DND-41 (cell line): ENCODE results near the gene RHOU.

Experiments used
- ATAC-seq: fragments of 200-7000 bp; cut with Tn5 transposase; 3 replicates; pipeline ENCODE4 v1.9.1; 2021; ENCODE audit warnings: low read depth; ENCODE audit not compliant: insufficient read depth
- DNase-seq: peaks from one replicate; pipeline ENCODE4 v3.0.0-alpha.2; 2020
- H2AFZ ChIP-seq: 2 replicates; pipeline ENCODE4 v1.6.0; 2012; ENCODE audit warnings: low read depth, low read length
- H3K27ac ChIP-seq: 2 replicates; pipeline ENCODE4 v1.5.1; 2012; ENCODE audit warnings: low read length, inconsistent platforms
- H3K27me3 ChIP-seq: fragments of 200-600 bp; sonication (generic); 2 replicates; pipeline ENCODE4 v1.6.0; 2012; ENCODE audit warnings: low read length, mild to moderate bottlenecking, inconsistent platforms; ENCODE audit not compliant: insufficient read depth, poor library complexity
- H3K36me3 ChIP-seq: 2 replicates; pipeline ENCODE4 v1.5.1; 2012; ENCODE audit warnings: low read length, inconsistent platforms; ENCODE audit not compliant: insufficient read depth
- H3K4me1 ChIP-seq: 2 replicates; pipeline ENCODE4 v1.5.1; 2012; ENCODE audit warnings: mild to moderate bottlenecking, low read length; ENCODE audit not compliant: insufficient read depth
- H3K4me2 ChIP-seq: 2 replicates; pipeline ENCODE4 v1.6.0; 2012; ENCODE audit warnings: mild to moderate bottlenecking, moderate library complexity, low read length, inconsistent platforms; ENCODE audit not compliant: insufficient read depth
- H3K4me3 ChIP-seq, 2 experiments: fragments of 200-600 bp in 1 of 2; shearing (Covaris generic) in 1 of 2; 2 replicates each; pipeline ENCODE4 v1.5.1; 2012 to 2016; ENCODE audit warnings: inconsistent platforms in 2 of 2, low read length in 2 of 2, mild to moderate bottlenecking in 2 of 2, low read depth in 1 of 2, moderate library complexity in 1 of 2
- H3K79me2 ChIP-seq: 2 replicates; pipeline ENCODE4 v1.6.0; 2012; ENCODE audit warnings: low read length, inconsistent platforms; ENCODE audit not compliant: insufficient read depth
- H3K9ac ChIP-seq: 2 replicates; pipeline ENCODE4 v1.6.0; 2012; ENCODE audit warnings: low read depth, mild to moderate bottlenecking, inconsistent platforms, low read length, moderate library complexity
- H3K9me3 ChIP-seq: 2 replicates; pipeline ENCODE4 v1.5.1; 2012; ENCODE audit warnings: low read length, moderate library complexity, mild to moderate bottlenecking, inconsistent platforms; ENCODE audit not compliant: insufficient read depth, severe bottlenecking
- H4K20me1 ChIP-seq: 2 replicates; pipeline ENCODE4 v1.6.0; 2012; ENCODE audit warnings: low read length; ENCODE audit not compliant: insufficient read depth
- CTCF ChIP-seq: IDR thresholded peaks from 2 replicates; pipeline ENCODE4 v1.5.1; 2012; ENCODE audit warnings: borderline replicate concordance, low read length, moderate library complexity, mild to moderate bottlenecking; ENCODE audit not compliant: poor library complexity, severe bottlenecking; ENCODE audit errors: extremely low read depth
- EZH2 ChIP-seq: IDR thresholded peaks from 3 replicates; pipeline ENCODE4 v1.6.1; 2012; ENCODE audit warnings: borderline replicate concordance, low read depth, mild to moderate bottlenecking, moderate library complexity, low read length, inconsistent platforms; ENCODE audit not compliant: severe bottlenecking

The RHOU gene

GRCh38 chr1:228781161-228781808, 46.0 kb downstream of the RHOU start:
- H3K9ac ChIP-seq = no peak overlapping the region

GRCh38 chr1:228781809-228782661, 46.8 kb downstream of the RHOU start:
- no peak overlapping the region for H3K4me3 ChIP-seq
- ATAC-seq (no peak), DNase-seq (no peak)
- H3K9me3 ChIP-seq = no peaks in the 10 kb centered on the region
- no peaks in the 10 kb centered on the region for H3K4me1 ChIP-seq
- H3K79me2 ChIP-seq = no peaks in the 10 kb centered on the region
- TF ChIP-seq EZH2 (no peak), CTCF (no peak)
- peaks cover 5% of the 10 kb centered on the region for H3K27me3 ChIP-seq
- no peak overlapping the region for H2AFZ ChIP-seq
- peaks cover 5% of the 10 kb centered on the region; the same call in 1 of the 2 replicates for H4K20me1 ChIP-seq
- no peaks in the 10 kb centered on the region for H3K36me3 ChIP-seq
- H3K4me2 ChIP-seq = no peak overlapping the region
- no peak overlapping the region for H3K9ac ChIP-seq
- no peak overlapping the region for H3K27ac ChIP-seq

More at GRCh38 chr1:228781161-228781808, 46.0 kb downstream of the RHOU start:
- Histone ChIP-seq H3K9me3 (no peaks in the 10 kb centered on the region), H3K4me3 (no peak overlapping the region), H3K79me2 (no peaks in the 10 kb centered on the region), H3K27ac (no peak overlapping the region), H2AFZ (no peak overlapping the region), H4K20me1 (peaks cover 5% of the 10 kb centered on the region; the same call in 1 of the 2 replicates), H3K4me1 (no peaks in the 10 kb centered on the region), H3K36me3 (no peaks in the 10 kb centered on the region), H3K4me2 (no peak overlapping the region), H3K27me3 (peaks cover 7% of the 10 kb centered on the region)
- ATAC-seq = peak; percentile 36; the same call in 1 of the 3 replicates
- no peak for TF ChIP-seq EZH2
- TF ChIP-seq CTCF = no peak
- no peak for DNase-seq

GRCh38 chr1:228782662-228783417, 47.6 kb downstream of the RHOU start:
- peaks cover 5% of the 10 kb centered on the region; the same call in 1 of the 2 replicates for H4K20me1 ChIP-seq
- no peak overlapping the region for H3K27ac ChIP-seq
- no peak overlapping the region for H2AFZ ChIP-seq
- H3K79me2 ChIP-seq = no peaks in the 10 kb centered on the region
- no peak for DNase-seq
- no peak for ATAC-seq
- H3K4me1 ChIP-seq = no peaks in the 10 kb centered on the region
- no peak for TF ChIP-seq CTCF
- H3K9ac ChIP-seq = no peak overlapping the region
- no peaks in the 10 kb centered on the region for H3K9me3 ChIP-seq
- peaks cover 5% of the 10 kb centered on the region for H3K27me3 ChIP-seq
- no peak overlapping the region for H3K4me2 ChIP-seq
- no peaks in the 10 kb centered on the region for H3K36me3 ChIP-seq
- no peak overlapping the region for H3K4me3 ChIP-seq
